Measurements from ENCODE around the gene BBS9.

GRCh38 chr7:33640741-33641140, 511.4 kb downstream of the BBS9 start:
- TF ChIP-seq CTCF (IDR thresholded peaks at IDR 0.05): no peak
- TF ChIP-seq ZFX (IDR thresholded peaks at IDR 0.05; ENCODE audit: borderline replicate concordance): no peak
